Upper lobe of left lung (tissue), 4 donors: ENCODE measurements around the gene TRIM66.

Experiments
- EP300 ChIP-seq, 4 donors: sonication (generic); formaldehyde crosslinking; IDR thresholded peaks; one replicate each; pipeline ENCODE4 v1.5.1; 2017; ENCODE audit warnings: antibody characterized with exemption in 4 of 4, control low read depth in 2 of 4
- POLR2A ChIP-seq, 4 donors: fragments of 450-650 bp; IDR thresholded peaks; one replicate each; pipeline ENCODE4 v1.5.1; 2016 to 2017; ENCODE audit warnings: antibody characterized with exemption in 4 of 4, mild to moderate bottlenecking in 2 of 4
- POLR2AphosphoS5 ChIP-seq, 2 donors: sonication (generic); formaldehyde crosslinking; IDR thresholded peaks; one replicate each; pipeline ENCODE4 v1.5.1; 2017; ENCODE audit warnings: antibody characterized with exemption in 2 of 2
- TF ChIP-seq, protein P1 (sequence below), 6 experiments: fragments of 450-650 bp in 4 of 6; fragments of 200-600 bp in 2 of 6; sonication (generic) in 2 of 6; IDR thresholded peaks; one replicate each; pipeline ENCODE4 v1.5.1; 2016 to 2019; ENCODE audit warnings: antibody characterized with exemption in 6 of 6

DNA sequence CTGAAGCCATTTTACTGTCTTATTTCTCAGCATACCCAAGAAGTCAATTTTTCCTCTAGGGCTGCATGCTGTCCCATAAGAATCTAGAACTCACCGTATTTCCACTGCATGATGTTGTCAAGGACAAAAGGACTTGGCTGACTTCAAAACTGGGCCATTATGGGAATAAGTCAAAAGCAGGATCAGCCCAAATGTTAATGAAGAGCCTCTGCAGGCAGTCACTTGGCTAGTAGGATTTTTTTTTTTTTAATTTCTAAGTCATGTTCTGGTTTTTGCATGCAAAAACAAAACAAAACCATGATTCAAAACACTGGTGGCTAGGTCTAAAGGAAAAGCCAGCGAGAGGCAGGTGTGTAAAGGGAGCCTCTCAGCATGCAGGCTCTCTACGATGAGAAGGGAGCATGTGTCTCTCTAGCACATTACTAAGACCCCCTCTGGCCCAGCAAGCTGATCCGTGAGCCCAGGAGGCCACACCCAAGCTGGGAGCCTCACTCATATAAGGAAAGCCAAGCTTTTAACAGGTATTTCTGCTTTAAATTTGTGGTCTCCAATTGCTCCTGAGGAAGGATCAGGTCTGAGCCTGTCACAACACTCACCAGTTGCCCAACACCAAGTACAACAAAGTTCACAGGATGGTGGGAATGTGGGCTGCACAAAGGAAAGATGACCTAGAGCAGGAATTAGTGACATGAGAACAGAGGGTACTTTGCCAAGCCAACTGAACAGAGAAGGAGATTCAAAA lies 67.0 kb downstream of the TRIM66 start:
- TF ChIP-seq, protein P1, sequence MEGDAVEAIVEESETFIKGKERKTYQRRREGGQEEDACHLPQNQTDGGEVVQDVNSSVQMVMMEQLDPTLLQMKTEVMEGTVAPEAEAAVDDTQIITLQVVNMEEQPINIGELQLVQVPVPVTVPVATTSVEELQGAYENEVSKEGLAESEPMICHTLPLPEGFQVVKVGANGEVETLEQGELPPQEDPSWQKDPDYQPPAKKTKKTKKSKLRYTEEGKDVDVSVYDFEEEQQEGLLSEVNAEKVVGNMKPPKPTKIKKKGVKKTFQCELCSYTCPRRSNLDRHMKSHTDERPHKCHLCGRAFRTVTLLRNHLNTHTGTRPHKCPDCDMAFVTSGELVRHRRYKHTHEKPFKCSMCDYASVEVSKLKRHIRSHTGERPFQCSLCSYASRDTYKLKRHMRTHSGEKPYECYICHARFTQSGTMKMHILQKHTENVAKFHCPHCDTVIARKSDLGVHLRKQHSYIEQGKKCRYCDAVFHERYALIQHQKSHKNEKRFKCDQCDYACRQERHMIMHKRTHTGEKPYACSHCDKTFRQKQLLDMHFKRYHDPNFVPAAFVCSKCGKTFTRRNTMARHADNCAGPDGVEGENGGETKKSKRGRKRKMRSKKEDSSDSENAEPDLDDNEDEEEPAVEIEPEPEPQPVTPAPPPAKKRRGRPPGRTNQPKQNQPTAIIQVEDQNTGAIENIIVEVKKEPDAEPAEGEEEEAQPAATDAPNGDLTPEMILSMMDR (IDR thresholded peaks at IDR 0.05) = no peak
- TF ChIP-seq POLR2A (IDR thresholded peaks at IDR 0.05) (no peak), EP300 (IDR thresholded peaks at IDR 0.05) (no peak), POLR2AphosphoS5 (IDR thresholded peaks at IDR 0.05) (no peak)
